DMS79 (cell line): ENCODE data around the gene KCNJ11.

Source experiments
- DNase-seq: peaks from one replicate; lab custom pipeline; 2025; lab: John Stamatoyannopoulos, UW

KCNJ11 gene

GRCh38 chr11:17353821-17354600, 34.4 kb downstream of the KCNJ11 start:
- DNase-seq, result no peak

GRCh38 chr11:17352950-17353820, 35.3 kb downstream of the KCNJ11 start:
- DNase-seq, result peak; percentile 38

- peak; percentile 45 for DNase-seq
These were observed 36.8 kb downstream of the KCNJ11 start, which contains the start of gene NCR3LG1 for GRCh38 chr11:17351510-17352176. NCR3LG1 (plus strand) TSS chr11:17351800; CDS start chr11:17351970, 170 bp downstream.

GRCh38 chr11:17351172-17351509, 37.3 kb downstream of the KCNJ11 start:
- no peak for DNase-seq

GRCh38 chr11:17350455-17351171, 37.8 kb downstream of the KCNJ11 start:
- no peak for DNase-seq

GRCh38 chr11:17347676-17348075, 40.8 kb downstream of the KCNJ11 start:
- DNase-seq, result no peak

- no peak for DNase-seq
These were observed 44.6 kb downstream of the KCNJ11 start for GRCh38 chr11:17343907-17344306.

- no peak for DNase-seq
These were observed 45.2 kb downstream of the KCNJ11 start for GRCh38 chr11:17343257-17343656.
